Fibroblast of lung (primary cell): ENCODE data around the gene CLMN. TPM values are rescaled to one million over a fixed set of nuclear protein-coding genes. Genes with fewer than 3 reads are reported as not detected.

Source experiments
- DNase-seq, 2 donors: peaks; one replicate each; pipeline versions ENCODE4 v3.0.0 to v3.0.0-alpha.2; 2010; ENCODE audit warnings: low read depth in 2 of 2
- H2AFZ ChIP-seq: 2 replicates; pipeline ENCODE4 v1.5.1; 2012; ENCODE audit warnings: low read length, control low read depth, inconsistent platforms
- H3K27ac ChIP-seq: 2 replicates; pipeline ENCODE4 v1.5.1; 2011; ENCODE audit warnings: low read length, control low read depth; ENCODE audit not compliant: insufficient read depth
- H3K27me3 ChIP-seq: 2 replicates; pipeline ENCODE4 v1.5.1; 2011; ENCODE audit warnings: mild to moderate bottlenecking, low read length; ENCODE audit not compliant: control insufficient read depth, insufficient read depth
- H3K36me3 ChIP-seq: 2 replicates; pipeline ENCODE4 v1.5.1; 2011; ENCODE audit warnings: low read length; ENCODE audit not compliant: control insufficient read depth, insufficient read depth
- H3K4me1 ChIP-seq: 2 replicates; pipeline ENCODE4 v1.5.1; 2011; ENCODE audit warnings: low read length; ENCODE audit not compliant: control insufficient read depth, insufficient read depth; ENCODE audit errors: extremely low read depth
- H3K4me2 ChIP-seq: 2 replicates; pipeline ENCODE4 v1.5.1; 2011; ENCODE audit warnings: low read length, control low read depth; ENCODE audit not compliant: insufficient read depth; ENCODE audit errors: extremely low read depth
- H3K4me3 ChIP-seq, 4 experiments: fragments of 200-600 bp in 1 of 4; sonication (generic) in 1 of 4; replicated peaks in 1 of 4; 2 replicates each; pipeline ENCODE4 v1.5.1; 2011 to 2016; ENCODE audit warnings: low read length in 4 of 4, low read depth in 3 of 4, mild to moderate bottlenecking in 3 of 4, control low read depth in 2 of 4, inconsistent platforms in 1 of 4, mixed read lengths in 1 of 4; ENCODE audit not compliant: insufficient read depth in 1 of 4; ENCODE audit errors: control extremely low read depth in 1 of 4
- H3K79me2 ChIP-seq: 2 replicates; pipeline ENCODE4 v1.5.1; 2012; ENCODE audit warnings: mild to moderate bottlenecking, low read length, inconsistent platforms; ENCODE audit not compliant: control insufficient read depth, insufficient read depth
- H3K9ac ChIP-seq: 2 replicates; pipeline ENCODE4 v1.5.1; 2011; ENCODE audit warnings: mild to moderate bottlenecking, low read length, control low read depth; ENCODE audit not compliant: insufficient read depth
- H3K9me3 ChIP-seq: 2 replicates; pipeline ENCODE4 v1.5.1; 2012; ENCODE audit warnings: low read depth, low read length; ENCODE audit not compliant: control insufficient read depth, insufficient read depth
- H4K20me1 ChIP-seq: 2 replicates; pipeline ENCODE4 v1.5.1; 2011; ENCODE audit warnings: low read length; ENCODE audit not compliant: control insufficient read depth, insufficient read depth; ENCODE audit errors: extremely low read depth
- EZH2 ChIP-seq: IDR thresholded peaks from 2 replicates; pipeline ENCODE4 v1.5.1; 2012; ENCODE audit warnings: low read length, control low read depth, mild to moderate bottlenecking; ENCODE audit errors: missing control alignments
- polyA plus RNA-seq, 2 donors: library from polyadenylated mRNA; depleted of rRNA in 1 of 2; stranded (reverse) in 1 of 2; unstranded in 1 of 2; fragments of >200 nt; gene quantifications; 2 replicates each; pipeline ENCODE4 v1.2.1, GENCODE V29; 2011 to 2012; ENCODE audit warnings: missing spikeins in 1 of 2
- total RNA-seq: library from RNA; depleted of rRNA; stranded (reverse); fragments of >200 nt; gene quantifications from 2 replicates; pipeline ENCODE4 v1.2.1, GENCODE V29; 2014
- TF ChIP-seq, protein P1 (sequence below), 2 donors: IDR thresholded peaks in 1 of 2; conservative IDR thresholded peaks in 1 of 2; 1 replicate in 1 of 2; 2 replicates in 1 of 2; pipeline ENCODE4 v1.5.1; 2011 to 2012; ENCODE audit warnings: low read length in 2 of 2, control low read depth in 1 of 2, inconsistent platforms in 1 of 2, low read depth in 1 of 2, mild to moderate bottlenecking in 1 of 2

The CLMN gene
- total and polyA plus RNA-seq, 2 donors (not counting 1 experiment from before 2014, with no cell fraction given) = 0.83 to 2.7 TPM

DNA sequence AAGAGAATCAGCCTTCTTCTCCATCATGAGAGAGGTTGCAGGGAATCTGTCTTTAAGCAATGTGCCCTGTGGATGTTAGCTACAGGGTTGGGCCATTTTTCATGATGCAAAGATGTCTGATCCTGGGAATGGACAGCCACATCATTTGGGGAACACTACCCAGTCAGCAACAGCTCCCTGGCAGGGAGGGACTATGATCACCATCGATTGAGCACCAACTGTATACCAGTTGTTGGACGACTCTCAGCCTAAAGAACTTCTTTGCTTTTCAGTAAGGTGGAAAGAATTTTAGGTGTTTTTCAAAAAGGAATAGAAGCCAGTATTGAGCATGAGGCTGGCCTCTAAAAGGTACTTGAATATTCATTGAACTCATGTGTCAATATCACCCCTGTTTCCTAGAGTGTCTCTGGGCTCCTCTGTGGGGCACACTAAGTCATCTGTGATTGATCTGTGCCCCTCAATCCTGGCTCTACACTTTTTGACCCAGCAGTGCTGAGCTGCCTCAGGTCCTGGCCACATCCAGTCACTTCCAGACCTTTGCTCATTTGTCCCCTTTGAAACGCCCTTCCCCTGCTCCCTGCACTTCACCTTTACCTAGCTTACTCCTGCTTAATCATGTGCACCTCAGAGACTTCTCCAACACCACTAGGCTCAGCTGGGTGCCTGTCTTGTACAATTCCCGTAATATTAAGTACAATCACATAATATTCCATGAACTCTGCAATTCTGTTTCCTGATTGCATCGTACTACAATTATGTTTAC is 2.2 kb upstream of the CLMN start:
- no peak for TF ChIP-seq EZH2
- TF ChIP-seq, protein P1, sequence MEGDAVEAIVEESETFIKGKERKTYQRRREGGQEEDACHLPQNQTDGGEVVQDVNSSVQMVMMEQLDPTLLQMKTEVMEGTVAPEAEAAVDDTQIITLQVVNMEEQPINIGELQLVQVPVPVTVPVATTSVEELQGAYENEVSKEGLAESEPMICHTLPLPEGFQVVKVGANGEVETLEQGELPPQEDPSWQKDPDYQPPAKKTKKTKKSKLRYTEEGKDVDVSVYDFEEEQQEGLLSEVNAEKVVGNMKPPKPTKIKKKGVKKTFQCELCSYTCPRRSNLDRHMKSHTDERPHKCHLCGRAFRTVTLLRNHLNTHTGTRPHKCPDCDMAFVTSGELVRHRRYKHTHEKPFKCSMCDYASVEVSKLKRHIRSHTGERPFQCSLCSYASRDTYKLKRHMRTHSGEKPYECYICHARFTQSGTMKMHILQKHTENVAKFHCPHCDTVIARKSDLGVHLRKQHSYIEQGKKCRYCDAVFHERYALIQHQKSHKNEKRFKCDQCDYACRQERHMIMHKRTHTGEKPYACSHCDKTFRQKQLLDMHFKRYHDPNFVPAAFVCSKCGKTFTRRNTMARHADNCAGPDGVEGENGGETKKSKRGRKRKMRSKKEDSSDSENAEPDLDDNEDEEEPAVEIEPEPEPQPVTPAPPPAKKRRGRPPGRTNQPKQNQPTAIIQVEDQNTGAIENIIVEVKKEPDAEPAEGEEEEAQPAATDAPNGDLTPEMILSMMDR (conservative IDR thresholded peaks at IDR 0.05 in 1 of 2, IDR thresholded peaks at IDR 0.05 in 1 of 2; ENCODE audit: low read depth in 1 of 2, low read length in 2 of 2) = no peak
- H3K9ac ChIP-seq = no peak overlapping the region

GRCh38 chr14:95320955-95321600 is 1.4 kb upstream of the CLMN start:
- H3K4me3 ChIP-seq = no peak overlapping the region
- no peaks in the 10 kb centered on the region for H3K36me3 ChIP-seq
- H3K27ac ChIP-seq = no peak overlapping the region
- peaks cover 2% of the 10 kb centered on the region for H3K4me1 ChIP-seq
- no peak for DNase-seq
- H2AFZ ChIP-seq = no peak overlapping the region
- peaks cover 3% of the 10 kb centered on the region for H3K27me3 ChIP-seq
- H4K20me1 ChIP-seq = no peaks in the 10 kb centered on the region
- H3K9me3 ChIP-seq = no peaks in the 10 kb centered on the region
- H3K9ac ChIP-seq = no peak overlapping the region
- H3K79me2 ChIP-seq = no peaks in the 10 kb centered on the region
- TF ChIP-seq, protein P1 (conservative IDR thresholded peaks at IDR 0.05 in 1 of 2, IDR thresholded peaks at IDR 0.05 in 1 of 2; ENCODE audit: low read depth in 1 of 2, low read length in 2 of 2) = no peak
- no peak for TF ChIP-seq EZH2
- H3K4me2 ChIP-seq = no peak overlapping the region

More for the DNA sequence above, 2.2 kb upstream of the CLMN start:
- Histone ChIP-seq H3K27ac (no peak overlapping the region), H3K4me2 (no peak overlapping the region), H3K36me3 (no peaks in the 10 kb centered on the region), H2AFZ (no peak overlapping the region), H3K27me3 (peaks cover 3% of the 10 kb centered on the region), H3K79me2 (no peaks in the 10 kb centered on the region), H4K20me1 (no peaks in the 10 kb centered on the region), H3K9me3 (no peaks in the 10 kb centered on the region), H3K4me1 (peaks cover 2% of the 10 kb centered on the region), H3K4me3 (no peak overlapping the region)
- no peak for DNase-seq

DNA sequence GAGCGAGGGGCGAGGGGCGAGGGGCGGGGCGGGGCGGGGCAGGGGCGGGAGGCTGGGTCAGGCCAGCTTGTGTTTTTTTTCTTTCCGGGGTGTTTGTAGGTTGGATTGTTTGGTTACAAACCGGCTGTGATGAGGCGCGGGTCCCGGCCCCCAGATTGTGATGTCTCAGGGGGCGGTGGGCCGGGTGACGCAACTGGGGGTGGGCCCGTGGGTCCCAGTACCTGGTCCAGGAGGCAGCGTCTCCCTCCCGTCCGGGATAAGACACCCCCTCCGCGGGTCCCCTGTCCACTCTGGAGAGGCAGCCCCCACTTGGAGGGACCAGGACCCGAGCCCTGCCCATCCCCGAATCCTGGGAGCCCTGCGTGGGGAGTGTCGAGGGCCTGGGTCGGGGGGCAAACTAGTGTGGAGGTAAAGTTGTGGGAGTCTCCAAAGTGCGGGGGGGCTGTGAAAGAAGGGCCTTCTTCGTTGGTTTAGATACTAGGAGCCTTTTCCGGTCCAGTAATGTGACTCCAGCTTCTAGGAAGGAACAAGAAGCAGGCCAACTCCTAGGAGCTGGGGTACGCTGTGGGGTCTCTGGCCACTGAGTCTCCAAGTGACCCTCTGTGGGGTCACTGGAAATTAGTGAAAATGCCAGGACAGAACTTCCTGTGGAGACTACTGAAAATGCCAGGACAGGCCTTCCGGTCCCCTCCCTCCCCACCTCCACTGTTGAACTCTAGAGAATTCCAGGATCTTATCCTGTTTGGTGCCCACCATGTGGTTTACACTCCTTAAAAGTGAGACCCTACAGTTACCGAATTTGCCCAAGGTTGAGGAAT is 579 bp upstream of the CLMN start:
- no peaks in the 10 kb centered on the region for H3K36me3 ChIP-seq
- H3K79me2 ChIP-seq = no peaks in the 10 kb centered on the region
- no peak overlapping the region for H2AFZ ChIP-seq
- DNase-seq = no peak
- no peak overlapping the region for H3K4me2 ChIP-seq
- H3K4me3 ChIP-seq = peak overlapping the region in 2 of 4 experiments; percentile 32 to 47
- no peak overlapping the region for H3K9ac ChIP-seq
- no peaks in the 10 kb centered on the region for H3K9me3 ChIP-seq
- no peaks in the 10 kb centered on the region for H4K20me1 ChIP-seq
- TF ChIP-seq, protein P1 (conservative IDR thresholded peaks at IDR 0.05 in 1 of 2, IDR thresholded peaks at IDR 0.05 in 1 of 2; ENCODE audit: low read depth in 1 of 2, low read length in 2 of 2) = no peak
- no peak for TF ChIP-seq EZH2
- H3K27me3 ChIP-seq = peaks cover 3% of the 10 kb centered on the region
- H3K27ac ChIP-seq = no peak overlapping the region
- peaks cover 2% of the 10 kb centered on the region for H3K4me1 ChIP-seq
